Left forelimb (tissue), 1 donor: ENCODE data around the gene ALG9.
"Not testable (repeated sequence)": the region's sequence is repeated elsewhere in the genome, so short reads cannot be mapped to it uniquely, and the experiment has no call there.

ENCODE experiments used
- DNase-seq: peaks from one replicate; pipeline ENCODE4 v3.0.0-alpha.2; 2018; ENCODE audit warnings: low spot score

Gene ALG9, protein sequence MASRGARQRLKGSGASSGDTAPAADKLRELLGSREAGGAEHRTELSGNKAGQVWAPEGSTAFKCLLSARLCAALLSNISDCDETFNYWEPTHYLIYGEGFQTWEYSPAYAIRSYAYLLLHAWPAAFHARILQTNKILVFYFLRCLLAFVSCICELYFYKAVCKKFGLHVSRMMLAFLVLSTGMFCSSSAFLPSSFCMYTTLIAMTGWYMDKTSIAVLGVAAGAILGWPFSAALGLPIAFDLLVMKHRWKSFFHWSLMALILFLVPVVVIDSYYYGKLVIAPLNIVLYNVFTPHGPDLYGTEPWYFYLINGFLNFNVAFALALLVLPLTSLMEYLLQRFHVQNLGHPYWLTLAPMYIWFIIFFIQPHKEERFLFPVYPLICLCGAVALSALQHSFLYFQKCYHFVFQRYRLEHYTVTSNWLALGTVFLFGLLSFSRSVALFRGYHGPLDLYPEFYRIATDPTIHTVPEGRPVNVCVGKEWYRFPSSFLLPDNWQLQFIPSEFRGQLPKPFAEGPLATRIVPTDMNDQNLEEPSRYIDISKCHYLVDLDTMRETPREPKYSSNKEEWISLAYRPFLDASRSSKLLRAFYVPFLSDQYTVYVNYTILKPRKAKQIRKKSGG

DNA sequence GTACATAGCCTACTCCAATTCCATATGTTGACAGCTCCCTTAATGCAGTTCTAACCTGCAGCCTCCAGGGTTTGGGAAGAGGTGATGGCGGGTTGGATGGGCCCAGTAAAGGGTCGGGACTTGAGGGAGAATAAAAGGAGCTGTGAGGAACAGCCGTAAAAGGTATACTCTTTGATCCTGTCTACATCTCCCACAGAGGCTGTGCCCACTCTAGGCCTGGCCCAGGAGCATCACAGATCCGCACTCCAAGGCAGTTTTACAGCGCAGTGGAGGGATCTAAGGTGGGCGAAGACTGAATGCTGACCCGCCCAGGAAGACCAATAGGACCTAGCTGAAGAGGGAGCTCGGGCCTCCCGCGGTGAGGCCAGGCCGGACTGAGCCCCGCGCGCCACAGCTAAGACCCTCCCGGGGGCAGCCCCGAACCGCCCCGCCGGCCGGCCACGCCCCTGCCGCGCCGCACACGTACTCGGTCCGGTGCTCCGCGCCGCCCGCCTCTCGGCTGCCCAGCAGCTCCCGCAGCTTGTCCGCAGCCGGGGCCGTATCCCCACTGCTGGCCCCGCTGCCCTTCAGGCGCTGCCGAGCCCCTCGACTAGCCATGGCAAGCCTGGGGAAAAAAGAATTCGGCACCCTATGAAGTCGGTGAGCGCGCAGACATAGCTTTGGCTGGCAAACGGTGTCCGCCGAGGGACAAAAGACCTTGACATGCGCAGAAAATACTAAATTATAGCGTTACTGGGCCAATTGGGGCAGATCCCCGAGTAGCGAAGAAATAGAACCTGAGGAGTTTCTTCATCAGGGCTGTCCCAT, at the start of gene ALG9:
TSS of gene ALG9 (minus strand) at position 696 of the 807 bp plus-strand sequence. CDS start at position 597, 99 bp downstream.
- DNase-seq = peak; percentile 92

DNA sequence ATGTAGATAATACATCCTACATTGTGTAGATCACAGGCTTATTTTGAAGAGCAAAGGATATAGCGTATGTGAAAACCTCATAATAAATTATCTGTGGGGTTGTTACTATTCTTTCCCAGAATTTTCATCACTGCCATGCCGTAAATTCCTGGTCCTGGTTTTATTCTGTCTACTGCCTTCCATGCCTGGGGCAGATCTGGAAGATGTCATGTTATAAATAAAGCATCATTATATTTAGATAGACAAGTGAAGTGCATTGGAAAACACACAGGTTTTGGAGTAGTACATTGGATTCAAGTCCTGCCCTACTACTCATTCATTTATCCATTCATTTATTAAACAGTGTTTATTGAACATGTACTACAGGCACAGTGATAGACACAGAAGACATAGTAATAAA, 49.5 kb upstream of the ALG9 start:
- DNase-seq = no peak

- DNase-seq = peak; percentile 72
Observed at GRCh38 chr11:111918390-111919256, 47.2 kb upstream of the ALG9 start, which contains the start of gene C11orf52. Gene C11orf52, plus strand, starts transcription at chr11:111918913. Its CDS starts 60 bp downstream, at chr11:111918973.

DNA sequence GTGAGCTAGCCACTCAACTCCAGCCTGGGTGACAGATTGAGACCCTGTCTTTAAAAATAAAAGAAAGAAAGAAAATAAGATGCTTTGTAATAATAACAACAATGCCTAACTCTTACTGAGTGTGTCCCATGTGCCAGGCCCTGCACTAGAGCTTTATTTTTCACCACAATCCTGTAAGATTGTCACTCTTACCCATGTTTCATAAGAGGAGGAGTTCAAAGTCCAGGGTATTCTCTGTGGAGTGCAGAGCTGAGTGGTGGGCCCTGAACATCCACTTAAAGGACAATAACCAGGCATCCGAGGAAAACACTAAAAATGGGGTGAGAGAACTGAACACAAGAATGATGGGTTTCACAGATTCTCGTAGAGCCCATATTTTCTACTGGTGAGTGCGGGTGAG, 46.4 kb upstream of the ALG9 start:
- no peak for DNase-seq

DNA sequence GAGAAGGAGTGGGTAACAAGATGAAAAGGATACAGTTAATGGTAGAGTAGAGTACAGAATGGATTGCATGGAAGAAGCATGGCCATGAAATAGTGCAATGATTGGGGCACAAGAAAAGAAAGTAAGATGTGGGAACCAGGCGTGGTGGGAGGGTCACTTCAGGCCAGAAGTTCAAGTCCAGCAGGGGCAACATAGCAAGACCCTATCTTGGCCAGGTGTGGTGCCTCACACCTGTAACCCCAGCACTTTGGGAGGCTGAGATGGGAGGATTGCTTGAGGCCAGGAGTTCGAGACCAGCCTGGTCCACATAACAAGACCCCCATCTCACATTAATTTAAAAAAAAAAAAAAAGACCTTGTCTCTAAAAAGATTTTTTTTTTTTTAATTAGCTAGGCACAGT, 45.9 kb upstream of the ALG9 start:
- DNase-seq = no peak

DNA sequence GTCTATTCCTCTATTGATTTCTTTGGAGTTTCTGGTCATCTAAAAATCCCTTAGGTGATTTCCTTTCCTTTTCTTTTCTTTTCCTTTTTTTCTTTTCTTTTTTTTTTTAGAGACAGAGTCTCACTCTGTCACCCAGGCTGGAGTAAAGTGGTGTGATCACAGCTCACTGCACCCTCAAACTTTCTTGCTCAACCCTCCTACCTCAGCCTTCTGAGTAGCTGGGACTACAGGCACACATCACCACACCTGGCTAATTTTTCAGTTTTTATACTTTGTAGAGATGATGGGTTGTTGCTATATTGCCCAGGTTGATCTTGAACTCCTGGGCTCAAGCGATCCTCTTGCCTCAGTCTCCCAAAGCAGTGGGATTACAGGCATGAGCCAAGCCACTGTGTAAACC, 45.4 kb upstream of the ALG9 start:
- no peak for DNase-seq

- no peak for DNase-seq
Observed at GRCh38 chr11:111913997-111914396, 42.6 kb upstream of the ALG9 start.

DNA sequence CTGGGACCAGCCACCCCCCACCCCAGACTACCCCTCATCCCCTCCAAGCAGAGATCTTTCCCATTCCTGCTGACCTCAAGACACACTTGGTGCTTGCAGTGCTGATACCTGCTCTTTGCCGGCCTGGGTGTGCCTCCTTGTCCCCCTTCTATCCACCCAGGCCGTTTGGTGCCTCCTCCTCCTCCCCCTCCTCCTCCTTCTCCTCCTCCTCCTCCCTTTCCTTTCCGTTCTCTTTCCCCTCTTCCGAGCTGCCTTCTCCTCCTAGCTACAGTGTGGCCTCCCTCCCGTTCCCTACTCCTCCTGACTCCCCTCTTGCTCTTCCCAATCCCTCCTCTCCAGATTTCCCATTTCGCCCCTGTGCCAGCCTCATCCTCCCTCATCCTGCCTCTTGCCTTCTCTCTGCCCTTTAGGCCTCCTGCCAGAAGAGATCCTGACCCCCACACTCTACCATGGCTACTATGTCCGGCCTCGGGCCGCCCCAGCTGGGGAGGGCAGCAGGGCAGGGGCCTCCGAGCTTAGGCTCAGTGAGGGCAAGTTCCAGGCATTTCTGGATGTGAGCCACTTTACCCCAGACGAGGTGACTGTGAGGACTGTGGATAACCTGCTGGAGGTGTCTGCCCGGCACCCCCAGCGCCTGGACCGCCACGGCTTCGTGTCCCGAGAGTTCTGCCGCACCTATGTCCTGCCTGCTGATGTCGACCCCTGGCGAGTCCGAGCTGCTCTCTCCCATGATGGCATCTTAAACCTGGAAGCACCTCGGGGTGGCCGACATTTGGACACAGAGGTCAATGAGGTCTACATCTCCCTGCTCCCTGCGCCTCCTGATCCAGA, 41.9 kb upstream of the ALG9 start:
- no peak for DNase-seq

DNA sequence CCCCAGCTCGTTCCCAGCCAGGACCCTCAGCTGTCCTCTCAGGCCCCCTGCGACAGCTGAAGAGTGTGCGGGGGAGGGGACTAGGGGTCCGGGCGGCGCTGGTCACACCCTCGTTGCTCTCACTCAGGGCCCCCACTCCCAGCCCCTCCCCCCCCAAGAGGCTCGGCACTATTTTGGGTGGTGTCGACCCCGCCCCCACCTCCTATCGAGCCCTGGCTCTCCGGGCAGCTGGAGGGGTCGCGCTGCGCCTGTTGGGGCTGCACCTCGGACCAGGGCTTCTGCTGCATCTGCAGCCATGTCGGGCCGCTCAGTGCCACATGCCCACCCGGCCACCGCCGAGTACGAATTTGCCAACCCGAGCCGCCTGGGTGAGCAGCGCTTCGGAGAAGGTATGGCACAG, 41.2 kb upstream of the ALG9 start, which contains the start of gene HSPB2:
TSS of gene HSPB2 (plus strand) at position 200 of the 400 bp plus-strand sequence. CDS start at position 296, 96 bp downstream.
- peak; percentile 76 for DNase-seq

- DNase-seq = peak; percentile 87
Observed at GRCh38 chr11:111911563-111912401, 40.4 kb upstream of the ALG9 start, which contains the start of gene CRYAB. Gene CRYAB, minus strand, starts transcription at chr11:111911770. Its CDS starts 46 bp downstream, at chr11:111911724.

GRCh38 chr11:111910676-111911562, 39.5 kb upstream of the ALG9 start:
- no peak for DNase-seq

DNA sequence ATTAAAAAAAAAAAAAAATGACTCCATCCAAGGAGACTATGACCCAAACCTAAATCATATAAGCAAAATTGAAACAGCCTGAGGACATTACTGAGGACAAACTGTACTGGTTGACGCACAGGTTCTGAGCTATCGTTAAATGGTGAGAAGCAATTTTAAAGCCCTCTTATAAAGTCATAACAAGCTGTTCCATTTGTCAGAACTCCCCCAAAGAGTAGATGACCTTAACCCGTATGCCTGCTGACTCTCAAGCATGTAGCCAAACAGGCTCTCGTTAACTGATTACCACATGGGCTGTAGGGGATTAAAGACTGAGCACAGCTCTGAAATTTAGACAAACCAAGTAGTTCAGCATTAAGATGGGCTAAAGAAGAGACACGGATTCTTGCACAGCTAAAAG, 38.0 kb upstream of the ALG9 start:
- DNase-seq = no peak

GRCh38 chr11:111908639-111909305, 37.4 kb upstream of the ALG9 start:
- no peak for DNase-seq

- DNase-seq = no peak
Observed at GRCh38 chr11:111906680-111907079, 35.3 kb upstream of the ALG9 start.

- DNase-seq = no peak
Observed at GRCh38 chr11:111905411-111905810, 34.0 kb upstream of the ALG9 start.

DNA sequence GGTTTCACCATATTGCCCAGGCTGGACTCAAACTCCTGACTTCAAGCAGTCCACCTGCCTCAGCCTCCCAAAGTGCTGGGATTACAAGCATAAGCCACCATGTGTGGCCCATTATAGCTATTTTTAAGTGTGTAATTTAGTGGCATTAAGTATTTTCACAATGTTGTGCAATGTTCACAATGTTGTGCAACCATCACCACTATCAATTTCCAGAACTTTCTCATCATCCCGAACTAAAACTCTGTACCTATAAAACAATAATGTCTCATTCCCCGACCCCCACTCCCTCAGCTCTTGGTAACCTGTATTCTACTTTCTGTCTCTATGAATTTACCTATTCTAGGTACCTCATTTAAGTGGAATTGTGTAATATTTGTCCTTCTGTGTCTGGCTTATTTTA, 15.5 kb upstream of the ALG9 start:
- DNase-seq = no peak

DNA sequence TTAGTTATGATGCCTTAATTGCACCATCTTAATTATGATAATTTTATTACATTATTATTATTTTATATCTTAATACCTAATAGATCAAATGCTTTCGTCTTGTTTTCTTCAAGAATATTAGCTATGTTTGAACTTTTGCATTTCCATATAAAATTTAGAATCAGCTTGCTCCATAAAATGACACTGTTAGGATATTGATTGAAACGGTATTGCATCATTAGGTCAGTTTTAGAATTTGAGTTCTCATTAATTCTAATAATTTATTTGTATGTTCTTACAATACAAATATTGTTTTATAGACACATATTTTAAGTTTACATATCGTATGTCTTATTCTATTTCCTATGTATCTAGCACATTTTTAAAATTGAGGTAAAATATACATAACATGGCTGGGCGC, 14.7 kb upstream of the ALG9 start:
- no peak for DNase-seq

GRCh38 chr11:111885053-111885452, 13.7 kb upstream of the ALG9 start:
- not testable (repeated sequence) for DNase-seq
